Left lung (tissue), 10 donors: ENCODE results near the gene OSBP2. TPM values are rescaled to one million over a fixed set of nuclear protein-coding genes. Genes with fewer than 3 reads are reported as not detected.

Experiments
- ATAC-seq: fragments of 200-7000 bp; cut with Tn5 transposase; one replicate; pipeline ENCODE4 v1.9.1; 2020; ENCODE audit warnings: moderate library complexity
- DNase-seq, 4 donors: peaks; one replicate each; pipeline ENCODE4 v3.0.0-alpha.2; 2013 to 2020
- H3K27ac ChIP-seq, 2 donors: fragments of 200-600 bp; sonication (generic) in 1 of 2; one replicate each; pipeline versions ENCODE4 v1.5.0 to v1.8.0; 2020 to 2021
- H3K27me3 ChIP-seq, 2 donors: fragments of 200-600 bp; sonication (generic) in 1 of 2; one replicate each; pipeline versions ENCODE4 v1.5.0 to v1.8.0; 2020 to 2021
- H3K36me3 ChIP-seq, 2 donors: fragments of 200-600 bp; sonication (generic) in 1 of 2; one replicate each; pipeline versions ENCODE4 v1.5.0 to v1.8.0; 2020 to 2021
- H3K4me1 ChIP-seq, 2 donors: fragments of 200-600 bp; one replicate each; pipeline ENCODE4 v1.8.0; 2021
- H3K4me3 ChIP-seq, 2 donors: fragments of 200-600 bp; sonication (generic) in 1 of 2; one replicate each; pipeline versions ENCODE4 v1.5.0 to v1.8.0; 2020 to 2021; ENCODE audit warnings: mild to moderate bottlenecking in 1 of 2
- H3K9me3 ChIP-seq, 2 donors: fragments of 200-600 bp; sonication (generic) in 1 of 2; one replicate each; pipeline versions ENCODE4 v1.5.0 to v1.8.0; 2020 to 2021
- intact Hi-C, 2 donors: fragments of 100-400 bp; cut with DNase I; formaldehyde crosslinking; loops; one replicate each; pipeline versions ENCODE4 v1.11.2 to v1.14.2; 2022
- polyA plus RNA-seq, 6 donors: library from polyadenylated mRNA; unstranded; fragments of 120-200 nt; gene quantifications; one replicate each; pipeline ENCODE4 v1.2.1, GENCODE V29; 2013; ENCODE audit not compliant: insufficient read length in 6 of 6
- total RNA-seq, 2 donors: library from RNA; stranded (reverse); fragmentation: NEBNext Ultra II Directional; extraction: Animal tissue kit (Norgen Biotek cat#: 25700); gene quantifications; one replicate each; pipeline ENCODE4 v1.2.1, GENCODE V29; 2021
- TF ChIP-seq, protein P1 (sequence below), 2 donors: fragments of 200-600 bp; sonication (generic) in 1 of 2; IDR thresholded peaks; one replicate each; pipeline versions ENCODE4 v1.5.0 to v1.8.0; 2021; ENCODE audit warnings: antibody characterized with exemption in 2 of 2
- donor health status: DM: no; HTN: yes; CAD: no.
- donor health status: DM: no; HTN: no; CAD: no.

Gene OSBP2
- total and polyA plus RNA-seq, 8 donors: 4.0 to 21.0 (median 15.8) TPM

DNA sequence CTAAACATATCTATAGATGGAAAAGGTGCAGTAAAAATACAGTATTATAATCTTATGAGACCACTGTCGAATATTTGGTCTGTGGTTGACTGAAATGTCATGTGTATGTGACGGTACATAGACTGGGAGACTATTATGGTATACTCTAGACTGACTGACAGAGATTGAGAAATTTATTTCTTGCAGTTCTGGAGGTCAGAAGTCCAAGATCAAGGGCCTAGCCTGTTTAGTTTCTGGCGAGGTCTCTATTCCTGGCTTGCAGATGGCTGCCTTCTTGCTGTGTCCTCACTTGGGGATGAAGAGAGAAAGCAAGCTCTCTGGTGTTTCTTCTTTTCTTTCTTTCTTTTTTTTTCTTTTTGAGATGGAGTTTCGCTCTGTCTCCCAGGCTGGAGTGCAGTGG lies 7.3 kb upstream of the OSBP2 start:
- Histone ChIP-seq H3K9me3 (no peaks in the 10 kb centered on the region), H3K27ac (no peak overlapping the region), H3K27me3 (no peaks in the 10 kb centered on the region), H3K4me1 (no peaks in the 10 kb centered on the region), H3K36me3 (no peaks in the 10 kb centered on the region), H3K4me3 (no peak overlapping the region)
- intact Hi-C loops: no loop called here
- no peak for ATAC-seq
- TF ChIP-seq, protein P1, sequence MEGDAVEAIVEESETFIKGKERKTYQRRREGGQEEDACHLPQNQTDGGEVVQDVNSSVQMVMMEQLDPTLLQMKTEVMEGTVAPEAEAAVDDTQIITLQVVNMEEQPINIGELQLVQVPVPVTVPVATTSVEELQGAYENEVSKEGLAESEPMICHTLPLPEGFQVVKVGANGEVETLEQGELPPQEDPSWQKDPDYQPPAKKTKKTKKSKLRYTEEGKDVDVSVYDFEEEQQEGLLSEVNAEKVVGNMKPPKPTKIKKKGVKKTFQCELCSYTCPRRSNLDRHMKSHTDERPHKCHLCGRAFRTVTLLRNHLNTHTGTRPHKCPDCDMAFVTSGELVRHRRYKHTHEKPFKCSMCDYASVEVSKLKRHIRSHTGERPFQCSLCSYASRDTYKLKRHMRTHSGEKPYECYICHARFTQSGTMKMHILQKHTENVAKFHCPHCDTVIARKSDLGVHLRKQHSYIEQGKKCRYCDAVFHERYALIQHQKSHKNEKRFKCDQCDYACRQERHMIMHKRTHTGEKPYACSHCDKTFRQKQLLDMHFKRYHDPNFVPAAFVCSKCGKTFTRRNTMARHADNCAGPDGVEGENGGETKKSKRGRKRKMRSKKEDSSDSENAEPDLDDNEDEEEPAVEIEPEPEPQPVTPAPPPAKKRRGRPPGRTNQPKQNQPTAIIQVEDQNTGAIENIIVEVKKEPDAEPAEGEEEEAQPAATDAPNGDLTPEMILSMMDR (IDR thresholded peaks at IDR 0.05): no peak
- DNase-seq: no peak

DNA sequence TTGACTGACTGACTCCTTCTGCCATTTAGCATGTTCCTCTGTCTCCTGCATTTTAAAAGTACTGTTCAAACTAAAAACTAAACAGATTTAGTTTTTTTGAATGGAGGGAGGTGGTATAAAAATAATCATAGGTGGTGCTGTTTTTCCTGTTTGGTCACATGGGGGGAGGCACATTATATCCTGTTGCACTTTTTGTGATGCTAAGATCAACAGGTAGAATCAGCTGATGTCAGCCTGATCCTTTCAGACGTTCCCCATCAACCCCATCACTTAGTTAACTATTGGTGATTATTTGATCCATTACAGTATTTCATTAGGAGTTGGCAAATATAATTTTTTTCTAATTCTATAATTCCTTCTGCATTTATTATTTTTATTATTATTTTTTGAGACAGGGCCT lies 5.1 kb upstream of the OSBP2 start:
- intact Hi-C loops: no loop called here
- ATAC-seq (no peak), DNase-seq (no peak)
- TF ChIP-seq, protein P1 (IDR thresholded peaks at IDR 0.05): no peak
- Histone ChIP-seq H3K9me3 (no peaks in the 10 kb centered on the region), H3K36me3 (no peaks in the 10 kb centered on the region), H3K4me3 (no peak overlapping the region), H3K27me3 (peaks cover 0 to 15% of the 10 kb centered on the region in 2 donors), H3K4me1 (peaks cover 0 to 7% of the 10 kb centered on the region in 2 donors), H3K27ac (no peak overlapping the region)

DNA sequence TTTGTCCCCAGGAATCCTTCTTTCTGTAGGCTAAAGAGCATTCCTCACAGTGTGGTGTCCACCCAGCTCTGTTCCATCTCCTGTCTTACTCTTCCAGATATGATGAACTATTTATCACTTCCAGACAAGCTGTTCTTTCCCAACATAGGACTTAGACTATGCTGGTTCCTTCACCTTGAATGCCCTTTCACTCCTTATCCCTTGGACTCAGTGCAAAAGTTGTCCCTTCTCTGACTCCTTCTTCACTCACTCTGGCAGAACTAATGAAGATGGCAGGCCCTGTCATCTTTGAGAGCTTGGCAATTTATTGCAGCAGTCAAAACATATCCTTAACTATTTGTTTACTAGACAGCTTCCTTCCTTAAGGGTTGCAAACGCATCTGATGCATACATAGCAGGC lies 3.5 kb upstream of the OSBP2 start:
- intact Hi-C loops: no loop called here
- ATAC-seq: no peak
- DNase-seq: no peak
- TF ChIP-seq, protein P1 (IDR thresholded peaks at IDR 0.05): no peak
- Histone ChIP-seq H3K4me3 (no peak overlapping the region), H3K27me3 (peaks cover 0 to 31% of the 10 kb centered on the region in 2 donors), H3K27ac (no peak overlapping the region), H3K4me1 (peaks cover 4 to 15% of the 10 kb centered on the region in 2 donors), H3K36me3 (no peaks in the 10 kb centered on the region), H3K9me3 (no peaks in the 10 kb centered on the region)

DNA sequence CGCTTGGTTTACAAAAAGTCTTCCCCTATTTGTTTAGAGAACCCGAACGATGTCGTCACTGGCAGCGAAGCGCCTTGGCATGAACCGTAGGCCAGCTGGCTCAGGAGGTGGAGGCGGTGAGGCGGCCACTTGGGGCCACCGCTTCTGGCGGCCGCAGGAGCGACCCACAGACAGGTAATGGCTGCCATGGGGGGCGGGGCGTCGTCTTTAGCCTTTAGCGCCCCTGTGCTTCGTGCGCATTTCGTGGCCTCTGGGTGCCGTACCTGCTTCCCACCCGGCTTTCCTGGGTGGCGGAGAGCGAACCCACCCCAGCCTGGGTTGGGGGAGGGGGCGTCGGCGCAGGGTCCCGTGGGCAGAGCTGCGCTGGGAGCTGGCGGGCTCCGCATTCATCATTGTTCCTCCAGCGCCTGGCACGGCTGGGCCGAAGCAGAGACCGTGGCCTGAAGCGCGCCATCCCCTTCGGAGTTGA lies 469 bp upstream of the OSBP2 start:
- H3K9me3 ChIP-seq: no peaks in the 10 kb centered on the region
- intact Hi-C loops: no loop called here
- peak overlapping the region; percentile 42 to 48 for H3K4me3 ChIP-seq
- H3K27ac ChIP-seq: peak overlapping the region; percentile 21 to 75
- ATAC-seq: peak; percentile 85
- H3K27me3 ChIP-seq: peaks cover 0 to 39% of the 10 kb centered on the region in 2 donors
- TF ChIP-seq, protein P1 (IDR thresholded peaks at IDR 0.05): no peak
- H3K4me1 ChIP-seq: peaks cover 4 to 15% of the 10 kb centered on the region in 2 donors
- H3K36me3 ChIP-seq: no peaks in the 10 kb centered on the region
- DNase-seq: peak; percentile 54 to 86 (median 64)

DNA sequence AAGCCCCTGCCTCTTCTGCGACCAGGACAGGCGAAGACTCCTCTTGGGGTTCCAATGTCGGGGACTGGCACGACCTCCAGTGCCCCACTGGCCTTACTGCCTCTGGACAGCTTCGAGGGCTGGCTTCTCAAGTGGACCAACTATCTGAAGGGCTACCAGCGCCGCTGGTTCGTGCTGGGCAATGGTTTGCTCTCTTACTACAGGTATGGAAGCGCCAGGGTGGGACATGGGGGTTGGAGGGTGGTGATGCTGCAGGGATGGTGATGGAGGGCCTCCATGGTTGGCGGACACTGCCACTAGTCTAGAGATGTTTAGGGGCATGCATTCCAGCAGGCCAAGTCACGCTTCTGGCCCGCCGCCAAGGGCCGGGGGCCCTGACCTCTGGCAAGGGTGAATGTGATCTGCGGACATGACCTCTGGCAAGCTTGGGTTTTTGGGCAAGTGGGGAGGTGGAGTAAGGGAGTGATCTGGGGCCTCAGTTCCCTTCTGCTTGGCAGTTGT lies 727 bp downstream of the OSBP2 start:
- Histone ChIP-seq H3K27me3 (peaks cover 0 to 39% of the 10 kb centered on the region in 2 donors), H3K4me1 (peaks cover 4 to 15% of the 10 kb centered on the region in 2 donors), H3K27ac (no peak overlapping the region), H3K9me3 (no peaks in the 10 kb centered on the region), H3K36me3 (no peaks in the 10 kb centered on the region), H3K4me3 (peak overlapping the region; percentile 45 to 48)
- TF ChIP-seq, protein P1 (IDR thresholded peaks at IDR 0.05): no peak
- intact Hi-C loops: no loop called here
- DNase-seq: no peak
- peak; percentile 40 for ATAC-seq
